ENCODE measurements around the gene TEAD1. TPM values are rescaled to one million over a fixed set of nuclear protein-coding genes. Genes with fewer than 3 reads are reported as not detected.
A peak's percentile ranks its signal among the peaks of the same experiment; 100 is the strongest.

TEAD1 gene
- polyA plus RNA-seq, 10 donors = 78.8 to 120 (median 100) TPM

DNA sequence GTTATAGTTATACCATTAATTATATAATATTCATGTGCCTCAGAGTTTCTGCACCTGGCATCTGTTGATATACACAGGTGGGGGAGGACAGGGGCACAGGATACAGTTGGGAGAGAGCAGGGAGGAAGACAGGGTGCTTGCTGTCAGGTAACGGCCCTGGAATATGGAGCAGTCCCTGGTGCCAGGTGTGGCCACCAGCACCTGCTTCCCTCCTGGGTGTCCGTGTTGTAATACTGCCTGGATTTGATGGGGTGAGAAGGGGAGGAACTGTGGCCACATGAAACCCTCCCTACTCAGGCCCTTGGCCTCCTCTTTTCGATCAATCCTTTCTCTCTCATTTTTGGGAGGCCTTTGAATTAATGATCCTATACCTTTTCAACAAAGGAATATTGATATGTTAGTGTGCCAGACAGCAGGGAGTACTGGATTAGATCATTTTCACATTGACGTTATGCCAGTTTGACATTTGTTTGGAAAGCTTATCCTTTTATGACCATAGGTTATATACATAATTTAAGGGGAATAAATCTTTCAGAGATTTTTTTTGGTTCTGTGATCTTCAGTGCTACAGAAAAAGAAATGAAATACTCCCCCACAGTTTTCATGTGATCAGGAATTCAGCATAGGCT, 88.6 kb downstream of the TEAD1 start:
- DNase-seq = no peak

GRCh38 chr11:12764187-12764914, 90.1 kb downstream of the TEAD1 start:
- DNase-seq = no peak

DNA sequence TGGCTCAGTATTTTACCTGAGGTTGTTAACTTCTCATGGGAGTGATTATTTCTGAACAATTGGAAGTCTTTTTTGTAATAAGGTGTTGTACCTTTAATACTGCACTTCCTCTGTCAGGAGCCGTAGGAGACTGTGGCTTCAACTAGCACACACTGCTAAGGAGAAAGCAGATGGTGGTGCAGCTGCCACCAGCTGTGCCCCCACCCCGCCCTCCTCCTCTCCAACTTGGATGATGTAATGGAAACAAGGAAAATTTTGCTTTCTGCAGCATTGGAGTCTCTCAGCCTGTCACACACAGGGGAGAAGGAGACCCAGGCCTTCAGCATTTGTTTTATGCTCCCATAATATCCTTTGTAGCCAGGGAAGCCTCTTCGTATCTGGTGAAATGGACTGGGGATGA, 91.2 kb downstream of the TEAD1 start:
- DNase-seq = peak in 2 of 3 donors; percentile 45 to 78

- no peak for DNase-seq
These were observed 92.8 kb downstream of the TEAD1 start for GRCh38 chr11:12767027-12767426.

DNA sequence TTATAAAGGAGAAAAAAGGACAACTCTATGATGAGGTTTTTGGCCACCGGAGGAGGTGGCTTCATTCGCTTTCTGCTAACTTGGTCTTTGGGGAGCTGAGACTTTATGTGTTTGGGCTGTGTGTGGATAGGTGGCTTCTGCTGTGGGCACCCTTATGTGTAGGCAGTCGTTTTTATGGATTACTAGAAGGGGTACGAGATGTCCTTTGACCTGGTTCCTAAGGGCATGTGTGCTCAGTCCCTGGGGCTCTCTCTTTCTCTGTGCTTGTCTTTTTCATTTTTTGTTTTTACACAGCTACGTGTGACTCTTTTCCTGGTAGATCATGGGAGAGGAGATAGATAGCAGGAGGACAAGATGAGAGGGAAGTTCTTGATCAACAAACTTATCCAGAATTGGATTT, 93.4 kb downstream of the TEAD1 start:
- no peak for DNase-seq

DNA sequence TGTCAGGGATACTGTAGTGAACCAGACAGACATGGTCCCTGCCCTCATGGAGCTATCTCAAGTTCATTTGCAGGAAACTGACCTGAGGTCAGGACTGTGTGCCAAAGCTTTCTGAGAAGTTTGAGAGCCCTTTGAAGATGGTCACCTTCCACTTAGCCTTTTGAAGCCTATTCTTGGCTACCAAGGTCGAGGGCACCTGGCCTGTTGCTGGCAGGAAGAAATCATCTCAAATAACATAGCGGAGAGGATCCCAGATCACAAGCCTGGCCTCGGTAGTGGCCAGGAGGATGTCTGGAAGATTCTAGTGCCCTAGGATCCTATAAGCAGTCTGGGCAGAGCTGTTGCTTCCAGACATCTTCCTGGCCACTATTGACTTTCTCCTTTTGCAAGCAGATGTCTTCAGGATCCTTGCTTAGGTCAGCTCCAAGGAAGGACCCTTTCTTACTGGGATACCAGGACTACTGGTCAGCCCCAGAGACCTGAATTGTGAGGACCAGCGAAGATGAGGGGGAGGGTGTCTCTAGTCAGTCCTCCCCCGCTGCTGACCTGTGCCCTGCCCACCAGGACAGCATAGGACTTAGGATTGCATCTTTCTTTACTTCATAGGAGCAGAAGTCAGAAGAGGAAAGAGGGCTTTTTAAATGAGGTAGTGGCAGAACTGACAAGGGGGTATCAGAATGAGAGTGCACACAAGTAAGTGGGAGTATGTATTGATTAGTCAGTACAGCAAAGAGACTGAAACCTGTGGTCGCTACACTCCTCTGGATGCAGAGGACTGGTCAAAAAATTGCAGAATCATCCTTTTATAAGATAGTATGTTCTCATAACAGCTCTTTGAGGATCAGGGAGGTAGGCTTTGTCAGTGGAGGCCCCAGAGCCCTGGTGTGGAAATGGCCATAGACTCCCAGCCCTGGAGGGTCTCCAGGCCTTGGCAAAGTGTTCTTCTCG, 94.8 kb downstream of the TEAD1 start:
- DNase-seq = no peak

DNA sequence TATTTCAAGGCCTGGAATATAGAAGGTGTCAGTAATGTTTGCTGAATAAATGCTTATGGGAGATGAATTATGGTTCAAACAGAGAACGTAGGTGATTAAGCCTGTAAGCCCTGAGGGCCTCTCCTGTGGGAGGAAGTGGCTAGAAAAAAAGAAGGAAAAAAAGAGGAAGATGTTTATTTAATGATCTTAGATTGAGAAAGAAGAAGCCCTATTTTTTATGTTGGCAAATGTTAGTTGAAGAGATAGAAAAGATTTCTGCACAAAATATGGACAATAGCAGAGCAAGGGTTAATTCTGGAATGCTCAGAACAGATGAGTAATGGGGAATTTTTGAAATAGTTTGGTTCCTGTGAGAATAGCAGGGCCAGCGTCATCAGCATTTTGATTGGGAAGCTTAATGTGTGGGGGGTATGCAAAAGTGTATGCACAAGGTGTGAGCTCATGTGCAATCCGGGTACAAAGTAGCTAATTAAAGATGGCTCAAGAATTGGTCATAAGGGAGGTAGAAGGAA, 95.7 kb downstream of the TEAD1 start:
- DNase-seq = peak in 2 of 3 donors; percentile 34 to 83

DNA sequence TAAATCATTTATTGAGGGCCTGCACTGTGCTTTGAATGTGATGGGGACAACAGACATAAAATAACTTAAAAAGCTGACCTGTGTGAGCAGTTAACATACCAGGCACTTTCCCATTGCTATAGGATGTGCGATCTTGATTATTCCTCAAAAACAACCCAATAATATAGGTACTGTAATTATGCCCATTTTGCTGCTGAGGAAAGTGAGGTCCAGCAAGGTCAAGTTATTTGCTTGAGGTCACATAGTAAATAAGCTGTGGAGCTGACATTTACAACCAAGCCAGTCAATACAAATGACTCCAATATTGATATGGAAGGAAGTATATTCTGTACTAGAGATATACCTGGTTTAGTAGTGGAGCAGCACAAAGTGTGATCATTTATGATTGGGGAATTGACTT, 96.2 kb downstream of the TEAD1 start:
- DNase-seq = no peak

DNA sequence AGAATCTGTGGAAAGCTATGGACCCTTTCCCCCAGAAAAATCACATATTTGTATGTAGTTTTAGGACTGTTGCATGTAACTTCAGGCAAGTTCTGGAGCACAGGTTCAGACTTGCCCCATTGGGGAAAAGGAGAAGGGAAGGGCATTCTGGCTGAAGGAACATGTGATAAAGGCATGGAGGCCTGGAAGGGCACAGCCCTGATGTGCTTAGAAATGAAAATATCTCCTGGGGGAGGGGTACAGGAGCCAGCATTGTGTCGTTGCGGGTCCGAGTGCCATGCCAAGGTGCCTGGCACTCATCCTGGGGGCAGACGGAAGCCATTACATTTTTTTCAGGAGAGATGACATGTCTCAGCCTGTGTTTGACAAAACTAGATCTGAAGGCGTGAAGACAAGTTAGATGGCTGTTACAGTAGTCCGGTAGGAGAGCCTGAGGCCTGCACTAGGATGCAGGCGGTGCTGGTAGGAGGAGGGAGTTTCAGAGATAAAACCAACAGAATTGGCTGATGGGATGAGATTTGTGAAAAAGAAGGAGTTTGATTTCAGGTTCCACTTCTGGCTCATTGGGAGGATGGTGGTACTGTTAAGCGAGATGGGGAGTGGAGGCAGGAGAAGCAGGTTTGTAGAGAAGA, 96.9 kb downstream of the TEAD1 start:
- DNase-seq = no peak

DNA sequence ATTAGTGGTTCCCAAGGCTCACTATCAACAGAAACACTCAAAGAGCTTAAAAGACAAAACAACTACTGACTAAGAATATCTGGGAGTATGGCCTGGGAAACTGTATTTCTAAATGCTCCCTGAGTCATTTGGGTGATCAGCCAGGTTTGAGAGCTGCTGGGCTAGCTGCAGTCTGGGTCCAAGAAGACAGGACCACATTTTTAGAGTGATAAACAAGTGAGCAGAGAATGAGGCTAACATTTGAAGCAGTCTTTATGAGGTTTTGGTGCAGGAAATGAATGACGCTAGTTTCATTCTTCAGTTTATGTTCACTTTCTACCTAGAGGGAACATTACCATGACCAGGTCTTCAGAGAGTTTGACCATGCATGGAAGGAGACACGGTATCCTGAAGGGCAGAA, 97.7 kb downstream of the TEAD1 start:
- no peak for DNase-seq

- DNase-seq = no peak
These were observed 98.1 kb downstream of the TEAD1 start for GRCh38 chr11:12772324-12772723.

- DNase-seq = no peak
These were observed 99.4 kb downstream of the TEAD1 start for GRCh38 chr11:12773591-12773990.

GRCh38 chr11:12775955-12776354, 101.7 kb downstream of the TEAD1 start:
- DNase-seq = no peak

- DNase-seq = no peak
These were observed 103.1 kb downstream of the TEAD1 start for GRCh38 chr11:12777208-12777874.

DNA sequence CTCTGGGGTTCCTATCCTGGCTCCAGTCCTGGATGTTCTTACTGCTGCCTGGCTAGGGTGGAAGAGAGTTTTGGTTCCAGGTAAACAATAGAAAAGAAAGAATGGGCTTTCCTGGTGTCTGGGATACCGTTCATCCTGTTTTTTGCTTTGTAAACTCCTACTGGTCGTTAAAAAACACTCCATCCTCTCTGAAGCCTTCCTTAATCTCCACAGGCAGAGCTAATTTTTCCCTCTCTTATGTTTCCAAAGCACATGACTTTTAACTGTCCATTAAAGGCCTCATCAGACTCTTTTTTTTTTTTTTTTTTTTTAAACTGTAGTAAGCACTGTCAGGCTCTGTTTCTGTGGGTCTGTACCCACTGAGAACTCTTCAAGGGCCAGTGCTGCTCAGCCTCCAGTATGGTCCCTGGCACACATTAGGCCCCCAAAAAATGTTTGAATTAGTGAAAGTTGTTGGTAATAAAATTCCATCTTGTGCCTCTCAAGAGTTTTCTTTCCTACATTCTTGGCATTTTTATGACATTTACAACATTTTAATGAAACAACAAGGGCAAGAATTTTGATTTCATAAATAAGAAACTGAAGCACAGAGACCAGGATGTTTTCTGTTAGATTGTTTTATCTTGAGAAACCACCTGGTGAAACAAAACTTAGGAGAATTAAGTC, 104.2 kb downstream of the TEAD1 start:
- DNase-seq = no peak

DNA sequence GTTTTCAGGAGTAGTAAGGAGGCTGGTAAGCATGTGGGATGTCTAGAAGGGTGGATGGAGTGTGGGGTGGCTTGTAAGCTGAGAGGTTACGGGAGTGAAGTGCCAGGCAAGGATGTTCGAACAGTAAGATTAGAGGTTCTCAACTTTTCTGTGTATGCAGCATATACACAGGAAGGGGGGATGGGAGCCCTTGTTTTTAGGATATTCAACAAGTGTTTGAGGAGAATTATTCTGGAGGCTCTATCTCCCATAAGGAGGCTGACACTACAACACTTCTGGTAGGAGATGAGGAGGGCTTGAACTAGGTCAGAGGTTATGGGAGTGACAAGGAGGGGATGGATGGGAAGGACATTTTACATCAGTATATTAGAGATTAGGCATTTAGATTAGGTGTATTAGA, 109.5 kb downstream of the TEAD1 start:
- no peak for DNase-seq

GRCh38 chr11:12784445-12784844, 110.2 kb downstream of the TEAD1 start:
- DNase-seq = no peak

DNA sequence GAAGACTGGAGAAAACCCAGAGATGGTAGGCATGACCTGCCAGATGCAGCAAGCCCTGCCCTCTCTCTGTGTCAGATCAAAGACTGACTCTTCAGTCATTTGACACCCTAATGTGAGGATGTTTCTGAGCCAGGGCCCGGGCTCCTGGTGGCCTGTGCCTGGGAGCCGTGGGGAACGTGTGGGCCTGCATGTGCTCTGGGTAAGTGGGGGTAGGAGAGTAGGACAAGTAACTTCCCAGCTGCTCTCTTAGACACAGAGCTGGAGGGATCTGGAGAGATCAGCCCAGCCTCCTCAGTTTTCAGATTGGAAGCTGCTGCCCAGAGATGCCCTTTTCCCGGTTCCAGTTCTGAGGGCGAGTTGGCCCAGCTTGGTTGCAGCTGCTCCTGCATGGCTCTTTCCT, 110.8 kb downstream of the TEAD1 start:
- peak in 1 of 3 donors; percentile 34 for DNase-seq

DNA sequence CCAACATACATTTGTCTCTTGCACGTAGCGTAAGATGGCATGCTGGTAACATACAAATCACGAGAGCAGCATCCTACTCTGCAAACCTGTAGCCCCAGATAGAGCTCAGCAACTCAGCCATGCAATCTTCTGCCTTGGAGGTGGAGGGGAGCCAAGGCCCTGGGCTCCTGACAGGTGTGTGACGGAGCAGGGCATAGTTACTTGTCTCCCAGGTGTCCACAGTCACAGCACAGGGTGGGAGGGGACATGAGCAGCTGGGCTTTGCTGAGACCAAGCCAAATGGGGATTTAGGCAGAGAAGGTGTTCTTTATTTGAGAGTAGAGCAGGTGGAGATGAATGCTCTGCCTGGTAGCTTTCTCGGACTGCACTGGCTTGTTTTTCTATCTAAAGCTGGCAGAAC, 111.7 kb downstream of the TEAD1 start:
- DNase-seq = no peak

DNA sequence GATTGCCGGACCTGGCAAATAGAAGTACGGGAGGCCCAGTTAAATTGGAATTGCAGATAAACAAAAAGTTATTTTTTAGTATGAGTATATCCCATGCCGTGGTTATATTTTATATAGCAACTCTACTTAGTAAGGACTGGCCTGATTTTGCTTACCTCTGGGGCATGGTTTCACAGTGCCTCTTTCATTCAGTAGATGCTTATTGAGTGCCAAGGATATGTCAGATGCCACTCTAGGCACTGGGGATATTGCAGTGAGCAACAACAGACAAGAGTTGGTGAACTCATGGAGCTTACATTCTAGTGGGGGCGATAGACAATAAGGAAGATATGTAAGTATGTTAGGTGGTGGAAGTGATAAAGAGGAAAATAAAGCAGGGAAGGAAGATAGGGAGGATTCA, 112.2 kb downstream of the TEAD1 start:
- no peak for DNase-seq

GRCh38 chr11:12786891-12787290, 112.7 kb downstream of the TEAD1 start:
- DNase-seq = no peak
